Measurements from ENCODE around the gene CACNA1A.

- TF ChIP-seq CTCF (IDR thresholded peaks at IDR 0.05), result no peak
- TF ChIP-seq EP300 (IDR thresholded peaks at IDR 0.05), result no peak
- TF ChIP-seq POLR2A (IDR thresholded peaks at IDR 0.05; ENCODE audit: low read depth), result no peak
- no peak for TF ChIP-seq POLR2AphosphoS5 (IDR thresholded peaks at IDR 0.05)
Measured at GRCh38 chr19:13282486-13283065, 223.7 kb downstream of the CACNA1A start.

All from esophagus muscularis mucosa (tissue), 4 donors.